Stimulated activated CD8-positive, alpha-beta memory T cell treated with anti-CD3 and anti-CD28 coated beads, Interleukin-15, amount 100 ng/mL, for 4 hours (primary cell): ENCODE results near the gene CHST1.

Experiments used
- DNase-seq, 2 donors: peaks; one replicate each; pipeline ENCODE4 v3.0.0-alpha.2; 2020; ENCODE audit warnings: low read depth in 2 of 2

The CHST1 gene, protein sequence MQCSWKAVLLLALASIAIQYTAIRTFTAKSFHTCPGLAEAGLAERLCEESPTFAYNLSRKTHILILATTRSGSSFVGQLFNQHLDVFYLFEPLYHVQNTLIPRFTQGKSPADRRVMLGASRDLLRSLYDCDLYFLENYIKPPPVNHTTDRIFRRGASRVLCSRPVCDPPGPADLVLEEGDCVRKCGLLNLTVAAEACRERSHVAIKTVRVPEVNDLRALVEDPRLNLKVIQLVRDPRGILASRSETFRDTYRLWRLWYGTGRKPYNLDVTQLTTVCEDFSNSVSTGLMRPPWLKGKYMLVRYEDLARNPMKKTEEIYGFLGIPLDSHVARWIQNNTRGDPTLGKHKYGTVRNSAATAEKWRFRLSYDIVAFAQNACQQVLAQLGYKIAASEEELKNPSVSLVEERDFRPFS

DNA sequence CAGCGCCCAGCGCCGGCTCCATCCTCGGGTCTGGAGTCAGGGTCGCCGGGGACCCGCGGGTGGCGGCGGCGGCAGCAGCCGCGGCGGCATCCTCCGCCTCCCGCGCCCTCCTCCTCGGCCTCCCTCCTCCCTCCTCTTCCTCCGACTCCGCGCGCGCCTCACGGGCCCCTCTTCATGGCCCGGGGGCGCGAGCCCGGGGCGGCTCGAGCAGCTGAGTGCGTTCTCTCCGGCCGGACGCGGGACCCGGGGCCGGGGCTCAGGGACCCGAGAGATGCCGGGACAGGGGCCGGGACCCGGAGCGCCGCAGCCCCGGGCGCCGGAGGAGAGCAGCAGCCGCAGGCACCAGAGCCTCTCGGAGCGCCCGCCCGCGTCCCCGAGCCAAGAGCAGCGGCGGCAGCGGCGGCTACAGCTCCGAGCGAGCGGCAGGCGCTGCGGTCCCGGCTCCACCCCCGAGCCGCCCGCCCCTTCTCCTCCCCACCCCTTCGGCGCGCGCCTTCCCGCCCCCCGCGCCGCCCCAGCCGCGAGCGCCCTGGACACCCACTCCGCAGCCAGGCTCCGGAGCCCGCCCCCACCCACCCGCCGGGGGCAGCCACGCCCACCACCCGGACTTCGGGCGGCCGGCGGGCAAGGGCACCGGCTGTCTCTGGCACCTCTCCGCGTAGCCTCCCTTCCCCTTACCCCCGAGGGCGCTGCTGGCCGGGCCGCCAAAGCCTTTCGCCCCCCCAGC is at the start of gene CHST1:
TSS of gene CHST1 (minus strand) at position 417 of the 727 bp plus-strand sequence. CDS start 14,699 bp downstream, outside the sequence.
- DNase-seq: no peak

- DNase-seq: no peak
Observed at GRCh38 chr11:45713573-45713972, 48.2 kb upstream of the CHST1 start.

DNA sequence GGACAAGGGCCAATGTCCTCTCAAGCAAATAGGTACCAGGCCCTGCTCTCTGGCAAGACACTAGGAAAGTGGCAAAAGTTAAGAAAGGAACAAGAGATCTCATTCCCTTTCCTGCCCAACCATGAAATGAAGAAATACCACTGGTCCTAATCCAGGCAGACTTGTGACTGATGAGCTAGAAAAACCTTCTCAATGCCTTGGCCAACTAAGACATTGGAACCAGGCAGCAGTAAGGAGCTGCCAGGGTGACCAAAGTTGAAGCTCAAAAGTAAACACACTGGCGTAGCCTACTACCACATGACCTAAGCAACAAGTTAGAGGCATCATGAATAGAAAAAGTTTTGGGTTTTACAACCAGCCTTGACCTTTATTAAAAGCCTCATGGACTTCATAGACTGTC is 45.1 kb upstream of the CHST1 start:
- no peak for DNase-seq

- no peak for DNase-seq
Observed at GRCh38 chr11:45708887-45709663, 43.7 kb upstream of the CHST1 start.

DNA sequence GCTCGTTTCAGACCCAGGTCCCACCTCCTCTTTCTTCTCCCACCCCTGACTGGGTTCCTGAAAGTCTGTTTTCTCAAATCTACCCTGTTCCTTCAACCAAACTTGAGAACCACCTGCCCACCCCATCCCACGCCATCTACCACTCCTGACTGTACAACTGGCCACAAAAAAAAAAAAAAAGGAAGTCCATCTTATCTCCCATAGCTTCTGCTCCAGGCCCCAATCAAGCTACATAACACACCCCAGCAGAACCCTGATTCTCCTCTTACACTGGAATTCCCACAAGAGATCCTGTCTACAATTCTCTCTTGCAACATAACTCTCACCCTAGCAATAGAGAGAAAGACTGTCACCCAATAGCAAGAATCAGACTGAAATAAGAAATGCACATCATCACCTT is 39.2 kb upstream of the CHST1 start:
- DNase-seq: no peak

DNA sequence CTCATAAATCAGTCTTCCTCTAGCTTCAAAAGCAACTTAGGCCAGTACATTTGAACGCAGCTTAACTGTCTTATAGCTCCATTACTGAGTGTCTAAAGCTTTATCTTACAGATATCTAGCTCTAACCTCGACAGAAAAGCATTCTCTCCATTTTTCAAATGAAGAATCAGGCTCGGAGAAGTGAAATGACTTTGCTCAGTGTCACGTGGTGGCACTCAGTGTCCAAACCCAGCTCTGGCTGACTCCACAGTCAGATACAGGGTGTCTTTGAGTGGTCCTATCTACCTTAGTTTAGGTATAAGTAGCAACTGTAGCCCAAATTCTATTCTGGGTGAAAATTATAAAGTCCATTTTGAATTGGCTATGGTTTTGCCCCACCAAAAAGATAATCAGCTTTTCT is 38.7 kb upstream of the CHST1 start:
- no peak for DNase-seq

- no peak for DNase-seq
Observed at GRCh38 chr11:45702511-45702910, 37.1 kb upstream of the CHST1 start.

DNA sequence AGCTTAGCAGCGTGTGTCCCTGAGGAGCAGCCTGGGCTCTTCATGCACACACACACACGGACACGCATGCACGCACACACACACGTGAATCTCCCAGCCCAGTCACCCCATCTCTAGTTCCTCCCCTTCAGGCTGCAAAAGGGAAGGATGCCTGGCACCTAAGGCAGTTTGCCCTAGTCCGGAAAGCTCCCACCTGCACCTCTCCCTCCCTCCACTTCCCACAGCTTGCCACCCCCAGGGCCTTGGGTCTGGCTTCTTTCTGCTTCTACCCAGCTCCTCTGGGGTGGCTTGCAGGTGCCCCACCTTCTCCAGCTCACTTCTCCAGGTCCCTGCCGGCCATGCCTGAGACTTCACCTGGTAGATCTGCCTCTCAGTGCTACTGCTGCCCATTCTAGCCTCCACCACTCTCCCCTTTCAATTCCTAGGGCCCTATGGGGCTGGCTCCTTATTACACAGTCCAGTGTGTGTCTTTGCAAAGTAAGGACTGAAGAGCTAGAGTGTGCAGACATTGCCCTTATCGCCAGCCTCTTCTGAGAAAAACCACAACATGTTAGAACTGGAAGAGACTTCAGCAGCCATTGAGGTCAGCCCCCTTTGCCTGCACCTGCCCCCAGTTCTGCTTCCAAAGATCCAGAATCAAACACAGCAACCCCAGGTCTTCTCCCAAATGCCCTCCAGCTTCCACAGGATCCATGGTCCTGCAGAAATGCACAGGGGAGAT is 33.5 kb upstream of the CHST1 start:
- DNase-seq: no peak

- DNase-seq: no peak
Observed at GRCh38 chr11:45692808-45693453, 27.5 kb upstream of the CHST1 start.

DNA sequence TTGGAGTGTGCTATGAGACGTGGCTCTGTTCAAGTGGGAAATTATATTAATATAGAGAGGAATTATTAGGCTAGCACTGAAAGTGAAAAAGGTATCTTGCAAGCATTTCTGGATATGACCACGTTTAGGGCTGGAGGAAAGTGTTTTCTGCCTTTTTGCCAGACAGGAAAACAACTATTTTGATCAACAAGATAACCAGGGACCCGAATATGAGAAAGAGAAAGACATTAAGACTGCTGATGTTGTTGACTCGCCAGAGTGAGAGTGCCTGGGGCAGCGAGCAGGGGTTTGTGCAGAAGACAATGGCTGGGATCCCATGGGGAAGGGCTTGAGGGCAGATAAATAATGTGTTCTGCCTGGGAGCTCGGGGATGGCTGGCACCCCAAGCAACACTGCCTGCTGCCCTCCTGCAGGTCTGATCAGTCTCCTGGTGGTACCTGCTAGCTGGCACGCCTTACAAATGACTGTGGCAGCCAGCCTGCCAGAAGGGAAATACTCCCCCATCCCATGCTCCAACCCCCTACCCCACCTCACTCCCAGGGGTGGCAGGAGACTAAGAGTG is 23.1 kb upstream of the CHST1 start:
- DNase-seq: no peak

GRCh38 chr11:45687836-45688235 is 22.4 kb upstream of the CHST1 start:
- DNase-seq: no peak

- DNase-seq: no peak
Observed at GRCh38 chr11:45685964-45686537, 20.6 kb upstream of the CHST1 start.

- no peak for DNase-seq
Observed at GRCh38 chr11:45684440-45684839, 19.0 kb upstream of the CHST1 start.

DNA sequence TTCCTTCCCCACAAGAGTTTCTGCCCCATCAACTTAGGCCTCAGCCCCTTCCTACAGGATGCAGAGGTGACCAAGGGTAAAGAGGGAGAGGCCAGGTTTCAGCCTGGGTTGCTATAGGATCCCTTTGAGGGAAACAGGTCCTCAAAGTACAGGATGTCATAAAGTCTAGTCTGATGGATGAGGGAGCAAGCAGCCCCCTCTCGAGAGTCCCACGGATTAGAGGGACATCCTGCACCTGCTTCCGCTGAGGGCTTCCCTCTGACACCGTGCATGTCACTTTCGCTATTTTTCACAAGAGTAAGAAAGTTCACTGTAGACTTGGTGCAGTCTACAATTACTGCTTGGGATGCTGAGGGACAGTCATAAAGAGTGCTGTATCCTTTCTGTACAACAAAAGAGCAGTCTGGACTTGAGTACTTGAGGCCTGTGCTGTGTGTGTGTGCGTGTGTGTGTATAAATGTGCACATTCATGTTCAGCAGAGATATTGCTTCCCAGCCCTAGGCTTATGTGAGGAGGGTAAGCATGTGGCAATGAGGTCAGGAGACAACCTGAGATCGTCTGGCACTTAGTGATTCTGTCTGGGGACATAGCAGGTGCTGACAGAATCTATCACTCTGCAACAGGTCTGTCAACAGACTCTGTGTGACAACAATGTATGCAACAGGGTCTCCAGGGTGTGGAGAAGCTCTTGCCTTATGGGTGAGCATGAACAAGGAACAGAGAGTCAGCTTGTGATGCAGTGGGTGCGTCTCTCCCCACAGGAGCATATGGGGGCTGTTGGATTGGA is 18.0 kb upstream of the CHST1 start:
- no peak for DNase-seq

- DNase-seq: no peak
Observed at GRCh38 chr11:45679806-45680205, 14.4 kb upstream of the CHST1 start.

- DNase-seq: no peak
Observed at GRCh38 chr11:45678976-45679375, 13.6 kb upstream of the CHST1 start.

DNA sequence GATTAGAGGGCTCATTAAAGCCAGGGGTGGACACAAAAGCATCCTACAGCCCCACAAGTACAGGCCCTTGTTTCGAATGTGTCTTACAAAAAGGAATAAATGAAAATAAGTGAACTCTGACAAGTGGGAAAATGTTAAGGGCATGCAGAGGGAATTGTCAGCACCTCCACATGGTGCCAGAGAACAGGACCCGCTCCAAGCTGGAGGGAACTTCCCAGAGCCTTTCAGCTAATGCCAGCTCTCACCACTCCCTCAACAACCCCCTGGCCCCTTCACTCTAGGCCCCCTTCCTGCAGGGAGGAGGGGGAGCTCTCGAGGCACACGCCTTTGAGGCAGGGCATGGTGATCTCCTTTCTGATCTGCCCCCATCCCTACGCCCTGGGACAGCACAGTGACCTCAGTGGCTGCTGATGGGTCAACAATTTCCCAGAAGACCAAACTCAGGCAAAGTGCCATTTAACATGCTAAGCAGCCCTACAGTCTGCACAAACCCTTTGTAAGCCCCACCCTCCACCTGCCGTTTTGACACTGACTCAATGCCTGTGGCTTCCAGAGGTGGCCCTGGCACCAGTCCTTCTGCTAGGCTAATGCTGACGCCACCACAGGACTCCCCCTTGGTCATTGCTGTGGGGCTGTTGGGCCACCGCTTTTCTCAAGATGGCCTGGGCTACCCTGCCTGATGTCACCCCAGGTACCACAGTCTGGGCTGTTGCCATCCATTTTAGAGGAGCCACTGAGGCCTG is 12.5 kb upstream of the CHST1 start:
- DNase-seq: no peak

DNA sequence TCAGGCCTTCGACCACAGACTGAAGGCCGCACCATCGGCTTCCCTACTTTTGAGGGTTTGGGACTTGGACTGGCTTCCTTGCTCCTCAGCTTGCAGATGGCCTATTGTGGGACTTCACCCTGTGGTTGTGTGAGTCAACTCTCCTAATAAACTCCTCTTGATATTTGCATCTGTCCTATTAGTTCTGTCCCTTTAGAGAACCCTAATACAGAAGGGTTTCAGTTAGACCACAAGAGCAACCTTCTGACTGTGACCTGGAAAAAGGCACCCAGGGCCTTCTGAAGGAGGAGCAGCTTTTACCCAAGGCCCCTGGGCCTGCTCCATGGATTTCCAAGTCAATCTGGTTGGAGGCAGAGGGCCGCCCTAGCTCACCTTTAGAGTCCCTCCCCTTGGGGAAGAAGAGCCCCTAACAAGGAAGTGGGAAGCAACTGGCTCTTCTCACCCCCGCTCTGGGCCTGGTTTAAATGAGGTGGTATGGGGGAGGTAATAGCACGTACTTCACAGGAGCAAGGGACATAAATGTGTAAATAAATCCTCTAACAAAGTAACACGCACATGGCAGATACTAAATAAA is 11.2 kb upstream of the CHST1 start:
- DNase-seq: no peak

DNA sequence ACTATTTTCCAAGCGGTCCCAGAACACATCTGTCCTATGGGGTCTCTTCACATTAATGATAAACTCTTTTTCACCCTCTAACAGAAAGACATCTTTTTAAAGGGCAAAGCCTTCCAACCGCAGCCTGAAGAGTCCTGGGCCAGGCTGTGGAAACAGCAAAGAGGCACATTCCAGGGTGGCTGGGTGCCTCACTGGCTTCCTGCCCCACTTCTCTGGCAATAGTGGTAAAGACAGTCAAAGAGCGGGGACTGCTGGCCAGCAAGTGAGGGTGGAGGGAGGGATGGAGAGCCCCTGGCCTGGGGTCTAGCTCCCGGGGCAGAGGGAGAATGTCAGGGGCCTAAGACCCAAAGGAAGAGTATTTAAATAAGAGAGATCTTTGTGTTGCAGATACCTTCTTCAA is 10.2 kb upstream of the CHST1 start:
- DNase-seq: no peak
